HG03108 (cell line): ENCODE measurements around the gene COL6A2.

ENCODE experiments used
- ATAC-seq: cut with Tn5 transposase; IDR thresholded peaks from one replicate; pipeline ENCODE4 v1.9.1; 2021; ENCODE audit warnings: moderate library complexity; ENCODE audit not compliant: unreplicated experiment

The COL6A2 gene

GRCh38 chr21:46151989-46152926 is 54.3 kb downstream of the COL6A2 start:
- no peak for ATAC-seq

- ATAC-seq = no peak
Observed at GRCh38 chr21:46152927-46153246, 55.0 kb downstream of the COL6A2 start.

GRCh38 chr21:46153247-46154154 is 55.6 kb downstream of the COL6A2 start:
- no peak for ATAC-seq

- ATAC-seq = no peak
Observed at GRCh38 chr21:46154155-46154954, 56.4 kb downstream of the COL6A2 start.

- no peak for ATAC-seq
Observed at GRCh38 chr21:46154955-46155513, 57.1 kb downstream of the COL6A2 start.

GRCh38 chr21:46155514-46156377 is 57.8 kb downstream of the COL6A2 start, which contains the start of gene FTCD:
TSS of gene FTCD (minus strand) at chr21:46155579. CDS start at chr21:46155523, 56 bp downstream.
- ATAC-seq = no peak

- ATAC-seq = no peak
Observed at GRCh38 chr21:46156378-46156645, 58.4 kb downstream of the COL6A2 start.

- no peak for ATAC-seq
Observed at GRCh38 chr21:46156678-46157077, 58.8 kb downstream of the COL6A2 start.

- no peak for ATAC-seq
Observed at GRCh38 chr21:46157396-46157986, 59.6 kb downstream of the COL6A2 start.

DNA sequence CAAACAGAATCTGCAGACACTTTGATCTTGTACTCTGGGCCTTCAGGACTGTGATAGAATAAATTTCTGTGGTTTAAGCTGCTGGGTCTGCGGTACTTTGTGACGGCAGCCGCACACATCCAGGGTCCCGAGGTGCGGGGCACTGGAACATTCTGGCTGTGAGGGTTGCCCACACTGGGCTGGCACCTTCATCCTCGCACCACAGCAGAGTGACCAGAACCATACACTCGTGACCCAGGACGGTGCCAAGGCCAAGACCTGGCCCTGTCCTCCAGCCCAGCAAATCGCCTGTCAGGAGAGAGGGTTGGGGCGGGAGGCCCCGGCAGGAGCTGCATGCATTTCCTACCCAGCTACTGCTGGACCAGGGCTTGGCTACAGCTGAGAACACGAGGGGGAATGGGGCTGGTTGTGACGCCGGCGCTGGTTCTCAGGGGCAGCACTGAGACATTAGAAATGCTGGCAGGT is 60.1 kb downstream of the COL6A2 start:
- ATAC-seq = no peak

DNA sequence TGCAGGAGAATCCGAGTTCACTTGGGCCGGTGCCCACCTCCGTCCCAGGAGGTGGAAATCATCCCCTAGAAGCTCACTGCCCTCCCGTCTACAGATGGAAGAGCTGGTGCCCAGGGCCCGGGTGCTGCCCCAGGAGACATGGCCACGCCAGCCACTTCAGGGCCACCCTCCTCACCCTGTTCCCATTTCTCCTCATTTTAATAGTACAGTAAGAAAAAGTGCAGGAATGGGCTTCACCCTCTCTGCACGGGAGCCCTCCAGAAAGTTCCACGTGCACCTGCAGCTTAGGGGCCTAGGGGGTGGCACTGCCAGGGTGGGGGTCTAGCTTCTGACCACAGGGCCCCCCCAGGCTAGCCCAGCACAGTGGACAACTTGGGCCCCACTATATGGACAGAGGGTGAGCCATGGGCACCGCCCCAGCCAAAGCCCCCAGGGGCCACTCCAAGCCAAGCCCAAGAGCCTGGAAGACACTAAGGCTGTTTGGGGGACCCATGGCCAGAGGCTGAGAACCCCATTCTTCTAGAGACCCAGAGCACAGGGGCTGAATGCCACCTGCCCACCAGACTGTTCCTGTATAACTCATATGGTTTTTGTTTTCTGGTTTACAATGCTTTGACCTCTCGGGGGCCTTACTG is 60.9 kb downstream of the COL6A2 start:
- ATAC-seq = no peak

- no peak for ATAC-seq
Observed at GRCh38 chr21:46159390-46159789, 61.5 kb downstream of the COL6A2 start.

GRCh38 chr21:46159841-46160656 is 62.1 kb downstream of the COL6A2 start:
- no peak for ATAC-seq

- no peak for ATAC-seq
Observed at GRCh38 chr21:46160657-46160906, 62.7 kb downstream of the COL6A2 start.

- ATAC-seq = no peak
Observed at GRCh38 chr21:46160907-46161632, 63.2 kb downstream of the COL6A2 start.

DNA sequence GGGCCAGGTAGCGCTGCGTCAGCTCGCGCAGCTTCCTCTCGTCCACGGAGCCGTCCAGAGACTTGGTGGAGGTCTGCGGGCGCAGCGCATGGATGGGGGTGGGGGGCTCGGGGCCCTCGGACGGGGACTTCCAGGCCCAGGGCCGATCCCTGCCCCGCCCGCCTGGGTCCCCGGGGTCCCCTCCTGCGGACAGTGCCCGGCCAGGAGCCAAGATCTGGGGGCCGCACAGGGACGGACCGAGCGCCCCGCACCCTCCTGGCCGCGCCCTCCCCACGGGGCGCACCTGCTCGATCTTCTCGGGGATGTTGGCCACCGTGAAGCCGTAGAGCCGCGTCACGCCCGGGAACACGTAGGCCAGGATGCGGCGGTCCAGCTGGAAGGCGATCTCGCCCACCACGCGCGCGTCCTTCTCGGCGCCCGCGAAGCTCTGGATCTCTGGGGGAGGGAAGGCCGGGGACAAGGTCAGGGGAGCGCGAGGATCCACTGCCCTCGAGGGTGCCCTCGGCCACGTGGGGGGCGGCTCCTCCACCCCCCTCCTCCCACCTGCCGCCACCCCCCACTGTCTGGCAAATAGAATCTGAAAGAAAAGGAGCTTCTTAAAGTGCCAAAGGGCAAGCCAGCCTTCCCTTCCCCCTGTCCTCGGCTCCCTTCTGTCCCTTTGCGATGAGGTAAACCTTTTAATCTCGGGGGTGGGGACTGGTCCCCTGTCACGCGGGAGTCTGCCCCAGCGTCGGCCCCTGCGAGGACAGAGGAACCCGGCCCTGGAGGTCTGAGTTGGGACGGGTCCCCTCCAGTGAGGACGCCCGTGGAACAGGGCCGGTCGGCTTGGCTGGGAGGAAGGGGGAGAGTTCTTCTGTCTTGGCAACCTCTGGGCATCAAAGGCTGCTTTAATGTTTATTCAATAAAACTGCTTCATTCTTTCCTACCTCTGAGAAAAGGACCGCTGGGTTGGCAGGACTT is 64.0 kb downstream of the COL6A2 start:
- no peak for ATAC-seq

DNA sequence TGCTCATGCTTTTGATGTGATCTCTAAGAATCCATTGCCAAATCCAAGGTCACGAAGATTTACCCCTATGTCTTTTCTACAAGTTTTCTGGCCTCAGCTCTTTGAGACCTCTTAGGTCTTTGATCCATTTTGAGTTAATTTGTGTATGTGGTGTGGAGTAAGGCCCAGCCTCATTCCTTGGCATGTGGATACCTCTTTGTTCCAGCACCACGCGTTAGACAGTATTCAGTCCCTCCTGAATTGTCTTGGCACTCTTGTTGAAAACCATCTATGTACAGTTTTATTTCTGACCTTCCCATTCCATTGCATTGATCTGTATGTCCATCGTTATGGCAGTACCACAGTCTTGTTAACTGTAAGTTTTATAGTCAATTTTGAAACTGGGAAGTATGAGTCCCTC is 65.5 kb downstream of the COL6A2 start:
- ATAC-seq = no peak
